Osteocyte (in vitro differentiated cells): ENCODE results near the gene GRIK2. TPM values are rescaled to one million over a fixed set of nuclear protein-coding genes. Genes with fewer than 3 reads are reported as not detected.

Experiments used
- DNase-seq: peaks from one replicate; pipeline ENCODE4 v3.0.0; 2021; ENCODE audit warnings: mixed read lengths; ENCODE audit not compliant: unreplicated experiment; ENCODE audit errors: extremely low spot score
- H3K27ac Mint-ChIP-seq: one replicate; pipeline ENCODE4 v1.8.0; 2021; ENCODE audit warnings: mild to moderate bottlenecking, mixed read lengths; ENCODE audit not compliant: unreplicated experiment
- H3K27me3 Mint-ChIP-seq: one replicate; pipeline ENCODE4 v1.8.0; 2021; ENCODE audit warnings: mixed read lengths; ENCODE audit not compliant: unreplicated experiment
- H3K36me3 Mint-ChIP-seq: one replicate; pipeline ENCODE4 v1.8.0; 2021; ENCODE audit warnings: mixed read lengths; ENCODE audit not compliant: unreplicated experiment
- H3K4me1 Mint-ChIP-seq: one replicate; pipeline ENCODE4 v1.8.0; 2021; ENCODE audit warnings: mixed read lengths; ENCODE audit not compliant: unreplicated experiment
- H3K4me3 Mint-ChIP-seq: one replicate; pipeline ENCODE4 v1.8.0; 2021; ENCODE audit warnings: mild to moderate bottlenecking, moderate library complexity, mixed read lengths; ENCODE audit not compliant: unreplicated experiment
- H3K9me3 Mint-ChIP-seq: one replicate; pipeline ENCODE4 v1.8.0; 2021; ENCODE audit warnings: mixed read lengths; ENCODE audit not compliant: unreplicated experiment
- total RNA-seq: library from RNA; stranded (reverse); gene quantifications from 2 replicates; pipeline ENCODE4 v1.2.1, GENCODE V29; 2021
- TF ChIP-seq, protein P1 (sequence below): fragments of 200-600 bp; sonication (generic); IDR thresholded peaks from 2 replicates; pipeline ENCODE4 v1.5.0; 2021; ENCODE audit warnings: antibody characterized with exemption, mild to moderate bottlenecking, moderate library complexity

The GRIK2 gene
- total RNA-seq, 1 donor from 2014 or later: 7.1 TPM

DNA sequence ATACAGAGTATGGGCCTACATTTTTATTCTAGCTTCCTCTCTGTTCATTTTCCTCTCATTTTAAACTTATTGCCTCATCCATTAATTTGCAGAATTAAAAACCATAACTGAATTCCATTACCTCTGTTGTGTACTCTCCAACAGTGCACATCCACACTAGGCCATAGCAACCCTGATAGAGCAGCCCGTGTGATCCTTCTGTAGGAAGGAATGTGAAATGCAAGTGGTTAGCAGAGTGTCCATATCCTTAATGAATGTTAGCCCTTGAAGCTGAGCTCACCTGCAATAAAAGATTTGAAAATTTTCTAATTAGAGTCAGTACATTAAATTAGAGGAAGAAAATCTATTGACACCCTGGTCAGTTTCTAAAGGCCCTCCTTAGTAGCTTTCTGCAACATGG lies 6.5 kb upstream of the GRIK2 start:
- DNase-seq: no peak
- TF ChIP-seq, protein P1, sequence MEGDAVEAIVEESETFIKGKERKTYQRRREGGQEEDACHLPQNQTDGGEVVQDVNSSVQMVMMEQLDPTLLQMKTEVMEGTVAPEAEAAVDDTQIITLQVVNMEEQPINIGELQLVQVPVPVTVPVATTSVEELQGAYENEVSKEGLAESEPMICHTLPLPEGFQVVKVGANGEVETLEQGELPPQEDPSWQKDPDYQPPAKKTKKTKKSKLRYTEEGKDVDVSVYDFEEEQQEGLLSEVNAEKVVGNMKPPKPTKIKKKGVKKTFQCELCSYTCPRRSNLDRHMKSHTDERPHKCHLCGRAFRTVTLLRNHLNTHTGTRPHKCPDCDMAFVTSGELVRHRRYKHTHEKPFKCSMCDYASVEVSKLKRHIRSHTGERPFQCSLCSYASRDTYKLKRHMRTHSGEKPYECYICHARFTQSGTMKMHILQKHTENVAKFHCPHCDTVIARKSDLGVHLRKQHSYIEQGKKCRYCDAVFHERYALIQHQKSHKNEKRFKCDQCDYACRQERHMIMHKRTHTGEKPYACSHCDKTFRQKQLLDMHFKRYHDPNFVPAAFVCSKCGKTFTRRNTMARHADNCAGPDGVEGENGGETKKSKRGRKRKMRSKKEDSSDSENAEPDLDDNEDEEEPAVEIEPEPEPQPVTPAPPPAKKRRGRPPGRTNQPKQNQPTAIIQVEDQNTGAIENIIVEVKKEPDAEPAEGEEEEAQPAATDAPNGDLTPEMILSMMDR: peak; percentile 26
- no peak overlapping the region for H3K4me3 Mint-ChIP-seq
- no peaks in the 10 kb centered on the region for H3K9me3 Mint-ChIP-seq
- H3K36me3 Mint-ChIP-seq: no peaks in the 10 kb centered on the region
- peaks cover 9% of the 10 kb centered on the region for H3K4me1 Mint-ChIP-seq
- H3K27me3 Mint-ChIP-seq: no peaks in the 10 kb centered on the region
- H3K27ac Mint-ChIP-seq: no peak overlapping the region

DNA sequence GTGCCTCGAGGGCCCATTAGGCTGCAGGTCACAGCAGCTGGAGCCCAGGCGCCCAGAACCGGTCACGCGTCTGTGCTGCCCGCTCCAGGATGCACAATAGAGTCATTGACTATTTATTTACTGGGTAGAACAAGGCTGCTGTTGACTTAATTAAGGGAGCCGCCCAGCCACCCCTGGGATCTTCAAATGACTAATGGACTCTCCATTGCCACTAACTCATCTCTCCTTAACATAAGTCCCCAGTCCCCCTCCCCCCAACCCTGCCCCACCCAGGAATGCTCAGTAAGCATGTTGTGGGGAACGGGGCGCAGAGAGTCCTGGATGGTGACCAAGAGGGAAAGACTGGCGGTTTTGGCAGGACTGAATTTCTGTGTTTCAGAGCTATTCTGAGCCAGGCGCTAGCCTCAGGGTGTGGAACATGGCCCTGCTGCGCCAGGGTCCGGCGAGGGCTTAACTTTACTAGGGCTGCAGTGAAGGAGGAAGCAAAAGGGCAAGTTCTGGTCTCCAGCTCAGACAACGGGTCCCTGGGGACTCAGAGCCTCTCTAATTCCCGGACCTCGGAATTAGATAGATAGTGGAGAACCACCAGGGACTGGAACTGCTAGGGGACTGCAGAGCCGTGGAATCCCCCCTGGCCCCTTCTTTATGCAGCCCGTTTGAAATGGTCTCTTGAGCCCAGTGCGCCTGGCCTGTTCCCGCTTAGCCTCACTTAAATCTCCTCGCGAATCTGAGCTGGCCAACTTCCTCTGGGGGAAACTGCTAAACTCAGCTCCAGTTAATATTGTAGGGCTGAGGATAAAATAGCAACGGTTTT lies 1.5 kb upstream of the GRIK2 start:
- no peak for DNase-seq
- peak overlapping the region; percentile 85 for H3K4me3 Mint-ChIP-seq
- peak overlapping the region; percentile 77 for H3K27ac Mint-ChIP-seq
- H3K36me3 Mint-ChIP-seq: no peaks in the 10 kb centered on the region
- H3K27me3 Mint-ChIP-seq: no peaks in the 10 kb centered on the region
- H3K9me3 Mint-ChIP-seq: no peaks in the 10 kb centered on the region
- H3K4me1 Mint-ChIP-seq: peaks cover 30% of the 10 kb centered on the region
- TF ChIP-seq, protein P1: no peak

DNA sequence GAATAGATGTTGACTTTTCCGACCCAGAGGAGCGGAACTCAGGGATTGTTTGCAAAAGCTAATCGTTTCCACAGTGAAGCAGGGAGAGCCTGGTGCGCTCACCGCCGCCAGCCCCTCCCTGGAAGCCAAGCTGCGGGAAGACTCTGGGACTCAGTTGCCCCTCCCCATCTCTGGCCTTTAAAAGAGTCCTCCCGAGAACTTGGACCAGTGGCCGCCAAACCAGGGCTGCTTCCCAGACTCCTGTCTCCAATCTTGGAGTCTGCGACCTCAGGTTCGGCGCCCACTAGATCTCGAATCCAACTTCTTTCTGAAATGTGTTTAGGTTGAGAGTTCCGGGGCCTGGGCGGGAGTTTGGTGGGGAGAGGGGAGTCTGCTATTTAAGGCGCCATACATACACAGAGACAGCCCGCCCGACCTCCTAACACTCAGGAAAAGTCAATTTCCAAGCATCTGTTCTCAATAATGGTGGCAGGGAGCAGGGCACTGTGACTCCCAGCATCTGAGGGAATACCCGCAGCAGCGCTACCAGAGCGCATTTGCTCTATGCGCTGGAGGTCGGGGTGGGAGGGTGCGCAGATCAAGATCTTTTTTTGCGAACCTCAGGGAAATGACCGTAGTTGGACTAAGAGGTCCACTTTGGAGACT lies 800 bp upstream of the GRIK2 start:
- TF ChIP-seq, protein P1: no peak
- DNase-seq: no peak
- no peaks in the 10 kb centered on the region for H3K36me3 Mint-ChIP-seq
- no peaks in the 10 kb centered on the region for H3K9me3 Mint-ChIP-seq
- peak overlapping the region; percentile 77 for H3K27ac Mint-ChIP-seq
- no peaks in the 10 kb centered on the region for H3K27me3 Mint-ChIP-seq
- H3K4me3 Mint-ChIP-seq: peak overlapping the region; percentile 85
- peaks cover 30% of the 10 kb centered on the region for H3K4me1 Mint-ChIP-seq

DNA sequence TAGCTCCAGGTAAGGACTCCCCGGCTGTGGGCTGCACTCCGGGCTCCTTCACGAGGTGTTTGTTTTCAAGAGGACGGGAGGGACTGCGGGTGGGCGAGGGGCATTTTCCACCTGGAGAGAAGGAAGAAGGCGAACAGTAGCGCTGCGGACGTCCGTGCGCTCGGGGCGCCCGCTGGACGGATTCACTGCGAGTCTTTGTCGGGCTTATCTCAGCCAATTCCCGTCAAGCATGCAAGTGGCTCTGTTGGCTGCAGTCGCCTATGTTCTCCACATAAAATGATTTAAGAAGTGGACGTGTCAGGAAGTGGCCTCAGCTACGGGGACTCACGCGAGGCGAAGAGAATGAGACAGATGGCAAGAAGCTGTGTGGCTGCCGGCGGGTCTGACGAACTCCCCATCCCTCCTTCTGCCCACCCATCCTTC lies 332 bp downstream of the GRIK2 start:
- no peak for DNase-seq
- TF ChIP-seq, protein P1: no peak
- no peaks in the 10 kb centered on the region for H3K27me3 Mint-ChIP-seq
- H3K36me3 Mint-ChIP-seq: no peaks in the 10 kb centered on the region
- peaks cover 34% of the 10 kb centered on the region for H3K4me1 Mint-ChIP-seq
- no peaks in the 10 kb centered on the region for H3K9me3 Mint-ChIP-seq
- H3K27ac Mint-ChIP-seq: peak overlapping the region; percentile 72
- peak overlapping the region; percentile 85 for H3K4me3 Mint-ChIP-seq

DNA sequence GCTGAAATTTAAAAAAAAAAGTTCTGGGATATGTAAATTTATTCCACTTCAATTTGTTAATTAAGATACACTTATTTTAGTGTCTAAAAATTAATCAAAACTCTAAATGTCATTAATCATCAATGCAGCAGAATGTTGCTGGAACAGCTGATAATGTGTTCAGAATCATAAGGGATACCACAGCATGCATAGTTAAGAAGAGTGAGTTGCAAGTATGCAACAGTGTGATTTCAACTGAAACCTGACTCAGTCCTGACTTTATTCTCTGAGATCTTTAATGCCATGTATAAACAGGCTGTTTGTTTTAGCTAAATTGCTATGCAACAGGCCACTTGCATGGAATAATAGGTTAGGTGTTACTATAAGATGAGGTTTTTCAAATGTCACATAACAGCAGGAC lies 1.4 kb downstream of the GRIK2 start:
- Mint-ChIP-seq H3K4me1 (peaks cover 41% of the 10 kb centered on the region), H3K9me3 (no peaks in the 10 kb centered on the region), H3K27me3 (peaks cover under 1% of the 10 kb centered on the region), H3K27ac (no peak overlapping the region), H3K36me3 (peaks cover 2% of the 10 kb centered on the region), H3K4me3 (peak overlapping the region; percentile 85)
- no peak for DNase-seq
- TF ChIP-seq, protein P1: no peak
